DOHH2 (cell line): ENCODE results near the gene NOTCH2NLA.
"Not testable (repeated sequence)": the region's sequence is repeated elsewhere in the genome, so short reads cannot be mapped to it uniquely, and the experiment has no call there.

ENCODE experiments used
- CTCF ChIP-seq: fragments of 200-600 bp; sonication (generic); IDR thresholded peaks from one replicate; pipeline ENCODE4 v1.5.1; 2014; ENCODE audit warnings: antibody characterized with exemption, mild to moderate bottlenecking, low read depth, low read length; ENCODE audit not compliant: poor library complexity, severe bottlenecking
- EZH2phosphoT487 ChIP-seq: fragments of 200-600 bp; sonication (generic); IDR thresholded peaks from 2 replicates; pipeline ENCODE4 v1.6.1; 2017; ENCODE audit warnings: borderline replicate concordance, mild to moderate bottlenecking, antibody characterized with exemption, low read length, moderate library complexity, mixed read lengths

- not testable (repeated sequence) for TF ChIP-seq CTCF, EZH2phosphoT487
Measured at GRCh38 chr1:146174531-146174930, 54.3 kb downstream of the NOTCH2NLA start.
